HL-60 (cell line): Measurements from ENCODE around the gene EME2.

ENCODE experiments used
- CTCF ChIP-seq: IDR thresholded peaks from one replicate; pipeline ENCODE4 v1.5.1; 2011; ENCODE audit warnings: low read length, control low read depth, inconsistent platforms; ENCODE audit not compliant: insufficient read depth
- GABPA ChIP-seq: IDR thresholded peaks from 2 replicates; pipeline ENCODE4 v1.6.1; 2012; ENCODE audit warnings: low read depth
- POLR2AphosphoS5 ChIP-seq: IDR thresholded peaks from 2 replicates; pipeline ENCODE4 v1.6.1; 2012; ENCODE audit warnings: low read depth
- REST ChIP-seq: IDR thresholded peaks from 2 replicates; pipeline ENCODE4 v1.6.1; 2012; ENCODE audit warnings: low read depth; ENCODE audit not compliant: insufficient replicate concordance
- SPI1 ChIP-seq: IDR thresholded peaks from 2 replicates; pipeline ENCODE4 v1.6.1; 2012; ENCODE audit warnings: low read depth, mild to moderate bottlenecking, borderline replicate concordance

- TF ChIP-seq CTCF, result no peak
- no peak for TF ChIP-seq GABPA
- TF ChIP-seq SPI1, result no peak
- TF ChIP-seq POLR2AphosphoS5, result no peak
- no peak for TF ChIP-seq REST
These were observed 2.6 kb downstream of the EME2 start for GRCh38 chr16:1775006-1775845.
